Thoracic aorta (tissue), 2 donors: ENCODE results near the gene TSSK1B. TPM values are rescaled to one million over a fixed set of nuclear protein-coding genes. Genes with fewer than 3 reads are reported as not detected.
"Not testable (repeated sequence)": the region's sequence is repeated elsewhere in the genome, so short reads cannot be mapped to it uniquely, and the experiment has no call there.

Source experiments
- ATAC-seq: fragments of 150-250 bp; one replicate; pipeline ENCODE4 v1.8.0; 2017; ENCODE audit warnings: low read depth; ENCODE audit not compliant: insufficient number of reproducible peaks, low FRiP score
- DNase-seq: peaks from one replicate; pipeline ENCODE4 v3.0.0-alpha.2; 2020; ENCODE audit warnings: low spot score
- H3K27ac ChIP-seq, 2 donors: fragments of 200-600 bp; sonication (generic); 1 replicate in 1 of 2; 2 replicates in 1 of 2; pipeline ENCODE4 v1.5.1; 2016; ENCODE audit warnings: mild to moderate bottlenecking in 2 of 2, moderate library complexity in 2 of 2
- H3K27me3 ChIP-seq: fragments of 200-600 bp; sonication (generic); replicated peaks from 2 replicates; pipeline ENCODE4 v1.6.0; 2016; ENCODE audit warnings: mild to moderate bottlenecking; ENCODE audit not compliant: insufficient read depth
- H3K36me3 ChIP-seq: fragments of 200-600 bp; sonication (generic); one replicate; pipeline ENCODE4 v1.5.1; 2016
- H3K4me1 ChIP-seq, 2 donors: fragments of 200-600 bp; sonication (generic); 1 replicate in 1 of 2; 2 replicates in 1 of 2; pipeline versions ENCODE4 v1.5.1 to v1.6.0; 2016; ENCODE audit warnings: low read depth in 2 of 2, mild to moderate bottlenecking in 1 of 2; ENCODE audit not compliant: control insufficient read depth in 1 of 2
- H3K4me3 ChIP-seq: fragments of 200-600 bp; sonication (generic); 2 replicates; pipeline ENCODE4 v1.5.1; 2016; ENCODE audit warnings: mild to moderate bottlenecking
- H3K9me3 ChIP-seq: fragments of 200-600 bp; sonication (generic); 2 replicates; pipeline ENCODE4 v1.5.1; 2016
- total RNA-seq, 2 donors: library from RNA; depleted of rRNA; stranded (reverse); fragments of >200 nt; gene quantifications; one replicate each; pipeline versions ENCODE4 v1.1.0 to v1.2.3, GENCODE V29; 2016
- TF ChIP-seq, protein P1 (sequence below): fragments of 200-600 bp; sonication (generic); IDR thresholded peaks from one replicate; pipeline ENCODE4 v1.5.1; 2019; ENCODE audit warnings: antibody characterized with exemption

Gene TSSK1B
- total RNA-seq: not detected

- Histone ChIP-seq H3K9me3 (no peaks in the 10 kb centered on the region), H3K27ac (no peak within 1 kb of the TSS), H3K36me3 (no peaks in the 10 kb centered on the region), H3K4me1 (no peaks in the 10 kb centered on the region), H3K27me3 (no peaks in the 10 kb centered on the region), H3K4me3 (no peak within 1 kb of the TSS)
- ATAC-seq (no peak), DNase-seq (no peak)
- TF ChIP-seq, protein P1, sequence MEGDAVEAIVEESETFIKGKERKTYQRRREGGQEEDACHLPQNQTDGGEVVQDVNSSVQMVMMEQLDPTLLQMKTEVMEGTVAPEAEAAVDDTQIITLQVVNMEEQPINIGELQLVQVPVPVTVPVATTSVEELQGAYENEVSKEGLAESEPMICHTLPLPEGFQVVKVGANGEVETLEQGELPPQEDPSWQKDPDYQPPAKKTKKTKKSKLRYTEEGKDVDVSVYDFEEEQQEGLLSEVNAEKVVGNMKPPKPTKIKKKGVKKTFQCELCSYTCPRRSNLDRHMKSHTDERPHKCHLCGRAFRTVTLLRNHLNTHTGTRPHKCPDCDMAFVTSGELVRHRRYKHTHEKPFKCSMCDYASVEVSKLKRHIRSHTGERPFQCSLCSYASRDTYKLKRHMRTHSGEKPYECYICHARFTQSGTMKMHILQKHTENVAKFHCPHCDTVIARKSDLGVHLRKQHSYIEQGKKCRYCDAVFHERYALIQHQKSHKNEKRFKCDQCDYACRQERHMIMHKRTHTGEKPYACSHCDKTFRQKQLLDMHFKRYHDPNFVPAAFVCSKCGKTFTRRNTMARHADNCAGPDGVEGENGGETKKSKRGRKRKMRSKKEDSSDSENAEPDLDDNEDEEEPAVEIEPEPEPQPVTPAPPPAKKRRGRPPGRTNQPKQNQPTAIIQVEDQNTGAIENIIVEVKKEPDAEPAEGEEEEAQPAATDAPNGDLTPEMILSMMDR: no peak
These were observed at the start of gene TSSK1B for GRCh38 chr5:113434889-113435288. Gene TSSK1B, minus strand, starts transcription at chr5:113434989. Its CDS starts 150 bp downstream, at chr5:113434839.

DNA sequence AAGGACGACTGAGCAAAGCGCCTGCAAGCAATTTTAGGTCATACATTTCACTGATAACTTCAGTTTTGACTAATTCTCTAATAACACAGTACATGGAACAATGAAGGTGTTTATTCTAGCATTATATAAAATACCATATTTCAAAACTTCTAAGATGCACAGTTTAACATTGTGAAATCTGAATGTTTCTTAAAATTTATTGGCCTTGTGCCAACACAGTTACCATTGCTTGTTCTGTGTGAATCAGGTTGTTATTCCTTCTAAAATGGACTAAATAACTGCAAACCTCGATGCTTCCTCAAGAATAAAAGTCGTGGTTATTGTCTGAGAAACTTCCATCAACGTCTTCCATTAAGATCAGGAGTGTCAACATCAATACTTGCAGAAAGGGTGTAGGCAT lies 45.5 kb upstream of the TSSK1B start:
- DNase-seq: no peak
- H3K27ac ChIP-seq: no peak overlapping the region
- TF ChIP-seq, protein P1: no peak
- ATAC-seq: no peak
- H3K36me3 ChIP-seq: no peaks in the 10 kb centered on the region
- H3K9me3 ChIP-seq: no peaks in the 10 kb centered on the region
- no peak overlapping the region for H3K4me3 ChIP-seq
- no peaks in the 10 kb centered on the region for H3K27me3 ChIP-seq
- no peaks in the 10 kb centered on the region for H3K4me1 ChIP-seq

DNA sequence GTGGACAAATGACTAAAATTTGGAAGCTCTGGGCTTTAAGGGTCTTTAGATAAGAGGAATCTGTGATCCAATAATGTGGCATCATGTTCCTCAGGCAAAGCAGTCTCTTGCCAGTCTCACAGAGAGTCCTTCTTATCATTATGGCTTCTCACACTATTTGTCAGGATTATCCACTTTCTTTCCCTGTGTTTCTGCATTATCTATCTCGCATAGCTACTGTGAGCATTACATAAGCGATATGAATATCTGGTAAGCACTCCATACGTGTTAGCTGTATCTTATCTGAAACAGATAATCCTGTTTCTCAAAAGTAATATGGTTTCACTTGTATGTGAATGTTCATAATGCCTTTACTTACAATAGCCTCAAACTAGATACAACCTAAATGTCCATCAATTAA lies 43.9 kb upstream of the TSSK1B start:
- Histone ChIP-seq H3K36me3 (no peaks in the 10 kb centered on the region), H3K27me3 (no peaks in the 10 kb centered on the region), H3K9me3 (no peaks in the 10 kb centered on the region), H3K27ac (no peak overlapping the region), H3K4me1 (no peaks in the 10 kb centered on the region), H3K4me3 (no peak overlapping the region)
- no peak for ATAC-seq
- TF ChIP-seq, protein P1: no peak
- no peak for DNase-seq

DNA sequence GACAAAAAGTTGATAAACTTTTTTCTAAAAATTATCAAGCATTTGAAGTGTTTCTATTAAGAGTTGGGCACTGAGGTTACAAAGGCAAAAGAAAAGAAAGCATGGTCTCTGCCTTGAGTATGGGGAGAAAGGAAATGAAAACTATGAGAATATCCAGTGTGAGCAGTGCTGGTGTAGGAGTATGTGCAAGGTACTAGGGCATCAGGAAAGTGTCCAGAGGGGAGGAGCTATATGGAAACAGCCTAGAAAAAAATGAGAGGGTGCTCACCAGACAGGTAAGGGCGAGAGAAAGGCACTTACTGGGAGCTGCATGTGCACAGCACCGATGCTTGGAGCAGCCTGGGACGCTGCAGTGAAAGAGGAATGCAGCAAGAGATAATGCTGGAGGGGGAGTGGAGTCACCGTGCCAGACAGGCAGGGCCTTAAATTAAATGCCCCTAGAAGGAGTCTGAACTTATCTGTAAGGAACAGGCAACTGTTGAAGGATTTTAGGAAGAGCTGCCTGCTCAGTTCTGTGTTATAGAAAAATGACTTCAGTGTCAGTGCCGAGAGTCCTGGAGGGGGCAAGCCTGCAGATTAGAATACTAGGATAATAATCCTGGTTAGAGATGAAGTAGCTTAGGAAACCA lies 39.4 kb upstream of the TSSK1B start:
- no peak overlapping the region for H3K4me3 ChIP-seq
- H3K9me3 ChIP-seq: no peaks in the 10 kb centered on the region
- TF ChIP-seq, protein P1: no peak
- no peaks in the 10 kb centered on the region for H3K27me3 ChIP-seq
- no peak overlapping the region for H3K27ac ChIP-seq
- DNase-seq (no peak), ATAC-seq (no peak)
- H3K36me3 ChIP-seq: no peaks in the 10 kb centered on the region
- no peaks in the 10 kb centered on the region for H3K4me1 ChIP-seq

- DNase-seq (no peak), ATAC-seq (no peak)
- no peaks in the 10 kb centered on the region for H3K27me3 ChIP-seq
- no peaks in the 10 kb centered on the region for H3K9me3 ChIP-seq
- H3K36me3 ChIP-seq: no peaks in the 10 kb centered on the region
- no peaks in the 10 kb centered on the region for H3K4me1 ChIP-seq
- TF ChIP-seq, protein P1: no peak
- no peak overlapping the region for H3K27ac ChIP-seq
- H3K4me3 ChIP-seq: no peak overlapping the region
These were observed 28.2 kb upstream of the TSSK1B start for GRCh38 chr5:113463032-113463431.

DNA sequence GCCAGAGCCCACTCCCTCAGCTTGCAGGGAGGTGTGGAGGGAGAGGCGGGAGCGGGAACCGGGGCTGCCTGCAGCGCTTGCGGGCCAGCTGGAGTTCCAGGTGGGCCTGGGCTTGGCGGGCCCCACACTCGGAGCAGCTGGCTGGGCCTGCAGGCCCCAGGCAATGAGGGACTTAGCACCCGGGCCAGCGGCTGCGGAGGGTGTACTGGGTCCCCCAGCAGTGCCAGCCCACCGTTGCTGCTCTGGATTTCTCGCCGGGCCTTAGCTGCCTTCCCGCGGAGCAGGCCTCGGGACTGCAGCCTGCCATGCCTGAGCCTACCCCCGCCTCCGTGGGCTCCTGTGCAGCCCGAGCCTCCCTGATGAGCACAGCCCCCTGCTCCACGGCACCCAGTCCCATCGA lies 22.3 kb upstream of the TSSK1B start:
- not testable (repeated sequence) for H3K27ac ChIP-seq, H3K4me1 ChIP-seq, ATAC-seq, H3K9me3 ChIP-seq, H3K27me3 ChIP-seq, H3K4me3 ChIP-seq, H3K36me3 ChIP-seq, DNase-seq
